Smooth muscle cell (in vitro differentiated cells): Measurements from ENCODE around the gene CRYGN. TPM values are rescaled to one million over a fixed set of nuclear protein-coding genes. Genes with fewer than 3 reads are reported as not detected.

Source experiments
- DNase-seq: peaks from one replicate; lab custom pipeline; 2025; ENCODE audit not compliant: unreplicated experiment; lab: John Stamatoyannopoulos, UW
- H2AFZ ChIP-seq: fragments of 200-600 bp; sonication (generic); 2 replicates; pipeline ENCODE4 v1.6.0; 2016; ENCODE audit warnings: antibody characterized with exemption, low read depth, mild to moderate bottlenecking
- H3F3A ChIP-seq: fragments of 200-600 bp; sonication (generic); 2 replicates; pipeline ENCODE4 v1.6.0; 2017; ENCODE audit warnings: antibody characterized with exemption, low read depth
- H3K27ac ChIP-seq: fragments of 200-600 bp; sonication (generic); 2 replicates; pipeline ENCODE4 v1.5.1; 2016; ENCODE audit warnings: low read depth, mild to moderate bottlenecking
- H3K27me3 ChIP-seq: fragments of 200-600 bp; sonication (generic); 2 replicates; pipeline ENCODE4 v1.6.1; 2016; ENCODE audit warnings: low read depth, mild to moderate bottlenecking
- H3K36me3 ChIP-seq: fragments of 200-600 bp; sonication (generic); 2 replicates; pipeline ENCODE4 v1.5.1; 2016; ENCODE audit warnings: low read depth
- H3K4me1 ChIP-seq: fragments of 200-600 bp; sonication (generic); 2 replicates; pipeline ENCODE4 v1.5.1; 2016; ENCODE audit warnings: low read depth
- H3K4me2 ChIP-seq: fragments of 200-600 bp; sonication (generic); 2 replicates; pipeline ENCODE4 v1.6.0; 2016; ENCODE audit warnings: mild to moderate bottlenecking
- H3K4me3 ChIP-seq: fragments of 200-600 bp; sonication (generic); 2 replicates; pipeline ENCODE4 v1.5.1; 2016; ENCODE audit warnings: mild to moderate bottlenecking
- H3K79me2 ChIP-seq: fragments of 200-600 bp; sonication (generic); 2 replicates; pipeline ENCODE4 v1.6.0; 2016; ENCODE audit warnings: low read depth, mild to moderate bottlenecking
- H3K9ac ChIP-seq: fragments of 200-600 bp; sonication (generic); 2 replicates; pipeline ENCODE4 v1.6.0; 2016; ENCODE audit warnings: low read depth
- H3K9me3 ChIP-seq: fragments of 200-600 bp; sonication (generic); replicated peaks from 2 replicates; pipeline ENCODE4 v1.5.1; 2016; ENCODE audit warnings: low read depth
- H4K20me1 ChIP-seq: fragments of 200-600 bp; sonication (generic); 2 replicates; pipeline ENCODE4 v1.6.0; 2016; ENCODE audit warnings: low read depth
- CTCF ChIP-seq: fragments of 200-600 bp; sonication (generic); IDR thresholded peaks from 2 replicates; pipeline ENCODE4 v1.5.1; 2017; ENCODE audit warnings: borderline replicate concordance, mild to moderate bottlenecking, antibody characterized with exemption; ENCODE audit not compliant: insufficient read depth, poor library complexity, severe bottlenecking
- WGBS: methylation state at CpG from one replicate; pipeline ENCODE4 v1.1.7; 2016; ENCODE audit warnings: low lambda C conversion rate; 5-methylcytosine and 5-hydroxymethylcytosine counted together
- polyA plus RNA-seq: library from polyadenylated mRNA; unstranded; fragments of >200 nt; fragmentation: Nextera tagmentation; extraction: Ambion mirVana; gene quantifications from 2 replicates; pipeline ENCODE4 v1.2.1, GENCODE V29; 2016
- total RNA-seq: library from RNA; depleted of rRNA; stranded (reverse); fragments of >200 nt; gene quantifications from 2 replicates; pipeline ENCODE4 v1.2.3, GENCODE V29; 2014

Gene CRYGN
- total and polyA plus RNA-seq, 2 experiments from 2014 or later: 0.13 TPM; not detected in 1

- WGBS: 95% methylated on average over 21 of the region's 21 CpGs
- Histone ChIP-seq H3K27me3 (no peaks in the 10 kb centered on the region), H3K4me2 (no peak overlapping the region), H3K4me3 (no peak overlapping the region), H3K27ac (no peak overlapping the region), H4K20me1 (no peaks in the 10 kb centered on the region), H3K36me3 (no peaks in the 10 kb centered on the region), H3K9me3 (no peaks in the 10 kb centered on the region), H3K9ac (no peak overlapping the region), H3K4me1 (no peaks in the 10 kb centered on the region), H3F3A (no peaks in the 10 kb centered on the region), H3K79me2 (no peaks in the 10 kb centered on the region), H2AFZ (no peak overlapping the region)
- no peak for DNase-seq
- TF ChIP-seq CTCF: no peak
These were observed 50.7 kb downstream of the CRYGN start for GRCh38 chr7:151389096-151389767.

GRCh38 chr7:151388430-151388829, 51.5 kb downstream of the CRYGN start:
- no peak for DNase-seq

GRCh38 chr7:151388007-151388297, 52.0 kb downstream of the CRYGN start:
- Histone ChIP-seq H3F3A (no peaks in the 10 kb centered on the region), H3K9ac (no peak overlapping the region), H3K4me1 (no peaks in the 10 kb centered on the region), H2AFZ (no peak overlapping the region), H3K4me3 (no peak overlapping the region), H4K20me1 (no peaks in the 10 kb centered on the region), H3K27ac (no peak overlapping the region), H3K27me3 (peaks cover 12% of the 10 kb centered on the region), H3K79me2 (no peaks in the 10 kb centered on the region), H3K9me3 (no peaks in the 10 kb centered on the region), H3K36me3 (no peaks in the 10 kb centered on the region), H3K4me2 (no peak overlapping the region)
- 96% methylated on average over 8 of the region's 8 CpGs for WGBS
- no peak for DNase-seq
- TF ChIP-seq CTCF: no peak

More at GRCh38 chr7:151388430-151388829, 51.5 kb downstream of the CRYGN start:
- Histone ChIP-seq H3K4me3 (no peak overlapping the region), H2AFZ (no peak overlapping the region), H3K27ac (no peak overlapping the region), H3K27me3 (peaks cover 7% of the 10 kb centered on the region), H3K9ac (no peak overlapping the region), H3K79me2 (no peaks in the 10 kb centered on the region), H3F3A (no peaks in the 10 kb centered on the region), H3K4me2 (no peak overlapping the region), H3K4me1 (no peaks in the 10 kb centered on the region), H3K9me3 (no peaks in the 10 kb centered on the region), H3K36me3 (no peaks in the 10 kb centered on the region), H4K20me1 (no peaks in the 10 kb centered on the region)
- WGBS: 95% methylated on average over 10 of the region's 10 CpGs
- no peak for TF ChIP-seq CTCF
